HL-60/S4 treated with retinoic acid at 250 ng/mL for 4 days and 3 days (cell line): ENCODE measurements around the gene SUFU.

Experiments
- in situ Hi-C: fragments of 300-500 bp; cut with MboI; formaldehyde crosslinking; loops from 2 replicates; pipeline ENCODE4 v1.7.0; 2022; ENCODE audit warnings: low sequenced_read_pairs

SUFU gene

DNA sequence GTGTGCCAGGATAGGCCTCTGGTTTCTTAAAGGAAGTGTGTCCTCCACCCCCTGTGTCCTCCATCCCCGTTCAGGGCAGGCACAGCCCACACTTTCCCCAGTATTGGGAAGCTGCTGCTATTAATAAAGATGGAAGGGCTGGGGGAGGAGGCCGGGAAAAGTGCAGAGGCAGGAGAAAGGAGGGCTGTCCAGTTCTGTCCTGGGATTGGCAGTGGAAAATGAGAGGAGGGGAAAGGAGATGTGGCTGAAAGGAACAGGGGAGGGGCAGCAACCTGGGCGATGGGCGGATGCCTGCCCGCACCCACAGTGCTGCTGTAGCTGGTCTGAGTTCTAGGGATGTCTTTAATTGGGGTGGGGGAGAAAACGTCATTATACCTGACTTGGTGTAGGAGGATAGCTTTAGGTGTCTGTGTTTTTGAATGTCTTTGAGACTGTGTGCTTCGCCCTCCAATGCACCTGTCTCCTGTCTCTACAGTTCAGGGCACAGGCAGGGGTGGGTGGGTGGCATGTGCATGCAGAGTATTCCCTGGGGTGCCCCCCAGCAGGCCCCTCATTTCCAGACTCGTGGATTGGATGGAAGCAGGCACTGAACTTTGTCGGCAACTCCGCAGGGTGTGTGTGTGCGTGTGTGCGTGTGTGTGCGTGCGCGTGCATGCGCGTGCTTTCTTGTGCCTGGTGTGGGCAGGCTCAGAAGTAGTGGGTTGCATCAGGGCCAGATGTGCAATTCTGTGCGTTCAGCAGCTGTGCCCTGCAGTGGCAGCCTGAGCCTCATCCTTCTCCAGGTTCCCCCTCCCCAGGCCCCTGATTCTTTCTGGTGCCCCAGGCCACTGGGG lies 143.1 kb downstream of the SUFU start:
- in situ Hi-C loops, result no loop called here

GRCh38 chr10:102647443-102648268 lies 143.9 kb downstream of the SUFU start:
- in situ Hi-C loops, result no loop called here

DNA sequence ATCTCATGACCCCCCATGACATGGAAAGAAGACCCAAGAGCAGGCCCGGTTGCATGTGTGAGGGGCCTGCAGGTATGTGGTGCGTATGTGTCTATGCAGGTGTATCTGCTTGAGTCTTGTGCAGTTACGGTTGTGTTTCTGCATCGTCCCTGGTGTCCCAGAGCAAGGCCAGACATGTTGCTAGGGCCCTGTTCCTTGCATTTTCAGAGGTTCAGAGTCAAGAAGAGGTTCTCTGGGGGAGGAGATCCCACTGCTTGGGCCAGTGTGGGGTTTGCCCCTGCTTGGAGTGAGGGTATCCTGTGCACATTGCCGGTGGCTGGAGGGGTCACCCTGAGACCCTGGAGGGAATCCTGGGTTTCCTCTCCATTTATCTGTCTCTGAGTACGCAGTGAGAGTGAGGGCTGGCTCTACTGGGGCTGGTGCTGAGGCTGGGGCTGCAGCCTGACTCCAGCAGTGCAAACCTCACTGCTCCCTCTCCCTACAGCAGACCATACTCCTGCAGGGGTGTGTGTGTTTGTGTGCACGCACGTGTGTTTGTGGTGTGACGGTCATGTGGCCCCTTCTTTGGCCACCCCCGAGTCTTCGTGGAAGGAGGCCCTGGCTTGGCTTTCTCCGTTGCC lies 144.6 kb downstream of the SUFU start:
- in situ Hi-C loops, result no loop called here

DNA sequence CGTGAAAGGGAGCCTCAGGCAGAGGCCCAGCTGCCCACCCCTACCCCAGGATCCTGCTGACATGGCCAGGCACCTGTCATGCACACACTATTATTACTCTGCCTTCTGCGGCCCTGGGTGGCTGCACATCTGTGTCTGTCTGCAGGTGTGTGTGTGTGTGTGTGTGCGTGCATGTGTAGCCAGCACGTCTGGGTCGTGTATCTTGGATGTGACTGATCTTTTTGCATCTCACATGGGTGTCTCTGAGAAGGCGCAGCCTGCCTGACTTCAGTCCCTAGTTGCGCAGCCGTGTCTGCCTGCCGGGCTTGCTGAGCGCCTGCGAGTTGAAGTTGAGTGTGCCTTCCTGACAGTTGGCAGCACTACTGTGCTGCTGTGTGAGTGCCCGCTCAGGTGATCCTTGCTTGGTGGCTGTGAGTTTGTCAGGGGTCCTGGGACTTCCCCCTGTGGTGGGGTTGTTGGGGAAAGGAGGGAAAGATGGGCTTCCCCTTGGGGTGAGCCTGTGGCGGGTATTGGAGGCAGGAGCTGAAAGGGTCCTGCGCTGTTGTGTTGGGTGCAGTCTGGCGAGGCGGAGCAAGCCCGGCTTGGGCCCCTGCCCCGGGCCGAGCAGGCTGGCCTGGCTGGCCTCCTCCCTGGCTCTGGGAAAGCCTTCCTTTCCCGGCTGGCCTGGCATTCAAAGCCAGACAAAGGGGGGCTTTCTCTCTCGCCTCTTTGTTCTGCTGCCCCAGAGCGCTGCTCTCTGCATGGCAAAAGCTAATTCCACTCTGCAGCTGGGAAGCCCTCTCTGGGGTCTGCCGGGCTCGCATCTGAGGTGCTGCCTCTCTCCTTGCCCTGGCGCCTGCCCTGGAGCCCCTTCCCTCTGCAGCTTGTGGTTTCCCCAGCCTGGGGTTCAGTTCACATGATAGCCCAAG lies 145.4 kb downstream of the SUFU start:
- in situ Hi-C loops, result no loop called here

DNA sequence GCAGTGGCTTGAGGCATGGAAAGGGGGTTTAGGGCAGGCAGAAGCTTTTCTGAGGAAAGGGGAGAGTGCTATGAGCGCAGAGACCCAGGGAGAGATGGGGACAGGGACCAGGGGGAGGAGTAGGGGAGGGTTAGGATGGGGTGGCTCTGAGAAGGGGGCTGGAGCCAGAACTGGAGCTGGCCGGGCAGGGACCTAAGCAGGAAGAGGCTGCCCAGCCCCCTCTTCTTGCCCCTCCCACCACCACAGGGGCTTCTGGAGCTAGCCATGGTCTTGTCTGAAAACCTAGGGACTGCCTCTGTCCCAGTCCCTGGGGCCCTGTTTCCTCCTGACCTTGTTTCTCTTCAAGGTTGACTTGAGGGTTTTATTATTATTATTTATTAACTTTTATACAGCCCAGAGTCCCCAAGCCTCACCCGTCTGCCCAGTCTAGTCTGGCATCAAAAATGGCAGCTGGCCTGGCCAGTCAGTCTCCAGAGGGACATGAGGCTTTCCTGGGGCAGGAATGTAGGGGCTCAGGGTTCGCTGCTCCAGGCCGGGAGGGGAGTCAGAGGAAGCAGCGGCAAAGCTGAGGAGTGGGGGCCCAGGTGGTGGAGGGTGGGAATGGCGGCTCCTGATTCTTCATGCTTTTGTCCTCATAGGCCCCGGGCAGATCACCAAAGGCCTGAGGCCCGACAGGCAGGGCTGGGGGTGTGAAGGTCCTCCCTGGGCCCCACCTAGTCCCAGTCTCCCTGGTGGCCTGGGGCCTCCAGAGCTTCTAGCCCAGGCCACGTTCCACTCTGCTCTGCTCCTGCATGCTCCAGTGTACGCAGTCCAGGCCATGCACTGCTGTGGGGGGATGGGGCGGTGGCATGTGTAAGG lies 146.3 kb downstream of the SUFU start:
- in situ Hi-C loops, result no loop called here

- in situ Hi-C loops, result no loop called here
Measured at GRCh38 chr10:102650655-102651454, 147.1 kb downstream of the SUFU start.

- in situ Hi-C loops, result no loop called here
Measured at GRCh38 chr10:102651455-102652169, 147.8 kb downstream of the SUFU start.

GRCh38 chr10:102652170-102652916 lies 148.6 kb downstream of the SUFU start:
- in situ Hi-C loops, result no loop called here

- in situ Hi-C loops, result no loop called here
Measured at GRCh38 chr10:102653060-102653459, 149.3 kb downstream of the SUFU start.

- in situ Hi-C loops, result no loop called here
Measured at GRCh38 chr10:102654566-102654965, 150.8 kb downstream of the SUFU start.

DNA sequence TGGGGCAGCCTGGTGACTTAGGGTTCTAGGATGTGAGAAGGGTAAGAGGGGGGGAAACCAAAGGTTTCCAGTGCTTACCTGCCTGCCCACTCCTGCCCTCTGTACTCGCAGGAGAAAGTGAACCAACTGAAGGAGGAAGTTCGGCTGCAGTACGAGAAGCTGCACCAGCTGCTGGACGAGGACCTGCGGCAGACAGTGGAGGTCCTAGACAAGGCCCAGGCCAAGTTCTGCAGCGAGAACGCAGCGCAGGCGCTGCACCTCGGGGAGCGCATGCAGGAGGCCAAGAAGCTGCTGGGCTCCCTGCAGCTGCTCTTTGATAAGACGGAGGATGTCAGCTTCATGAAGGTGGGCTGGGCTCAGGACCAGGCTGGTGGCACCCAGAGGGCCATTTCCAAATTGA lies 151.2 kb downstream of the SUFU start:
- in situ Hi-C loops, result no loop called here

- in situ Hi-C loops, result no loop called here
Measured at GRCh38 chr10:102656026-102656425, 152.3 kb downstream of the SUFU start.

GRCh38 chr10:102656791-102657371 lies 153.1 kb downstream of the SUFU start:
- in situ Hi-C loops, result no loop called here

- in situ Hi-C loops, result no loop called here
Measured at GRCh38 chr10:102657451-102657850, 153.7 kb downstream of the SUFU start.

GRCh38 chr10:102657984-102658724 lies 154.4 kb downstream of the SUFU start:
- in situ Hi-C loops, result no loop called here

DNA sequence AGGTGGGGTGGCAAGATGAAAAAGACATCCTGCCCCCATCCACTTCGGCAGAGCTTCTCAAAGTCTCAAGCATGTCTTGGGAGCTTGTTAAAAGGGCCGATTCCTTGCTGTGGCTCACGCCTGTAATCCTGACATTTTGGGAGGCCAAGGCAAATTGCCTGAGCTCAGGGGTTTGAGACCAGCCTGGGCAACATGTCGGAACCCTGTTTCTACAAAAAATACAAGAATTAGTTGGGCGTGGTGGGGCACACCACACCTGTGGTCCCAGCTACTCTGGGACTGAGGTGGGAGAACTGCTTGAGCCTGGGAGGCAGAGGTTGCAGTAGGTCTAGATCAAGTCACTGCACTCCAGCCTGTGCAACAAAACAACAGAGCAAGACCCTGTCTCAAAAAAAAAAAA lies 155.0 kb downstream of the SUFU start:
- in situ Hi-C loops, result no loop called here
